Psoas muscle (tissue), 8 donors: ENCODE results near the gene NR1I3. TPM values are rescaled to one million over a fixed set of nuclear protein-coding genes. Genes with fewer than 3 reads are reported as not detected.

ENCODE experiments used
- ATAC-seq, 4 donors: fragments of 200-7000 bp; cut with Tn5 transposase; one replicate each; pipeline ENCODE4 v1.9.1; 2020; ENCODE audit warnings: moderate library complexity in 3 of 4, mild to moderate bottlenecking in 2 of 4
- DNase-seq, 2 donors: peaks; one replicate each; pipeline ENCODE4 v3.0.0-alpha.2; 2020
- H3K27ac ChIP-seq: fragments of 200-600 bp; one replicate; pipeline ENCODE4 v1.8.0; 2022
- H3K27me3 ChIP-seq, 3 donors: fragments of 200-600 bp in 1 of 3; one replicate each; pipeline versions ENCODE4 v1.6.1 to v1.8.0; 2013 to 2022; ENCODE audit warnings: low read length in 2 of 3, mild to moderate bottlenecking in 2 of 3, moderate library complexity in 1 of 3; ENCODE audit not compliant: insufficient read depth in 3 of 3
- H3K36me3 ChIP-seq, 2 donors: fragments of 200-600 bp in 1 of 2; one replicate each; pipeline versions ENCODE4 v1.6.1 to v1.8.0; 2013 to 2022; ENCODE audit warnings: low read depth in 1 of 2, mild to moderate bottlenecking in 1 of 2, moderate library complexity in 1 of 2; ENCODE audit not compliant: insufficient read depth in 1 of 2
- H3K4me1 ChIP-seq: fragments of 200-600 bp; one replicate; pipeline ENCODE4 v1.8.0; 2022
- H3K4me3 ChIP-seq: fragments of 200-600 bp; one replicate; pipeline ENCODE4 v1.8.0; 2022; ENCODE audit warnings: mild to moderate bottlenecking
- H3K9me3 ChIP-seq: fragments of 200-600 bp; one replicate; pipeline ENCODE4 v1.8.0; 2022
- CTCF ChIP-seq: fragments of 200-600 bp; IDR thresholded peaks from one replicate; pipeline ENCODE4 v1.8.0; 2022; ENCODE audit warnings: antibody characterized with exemption
- WGBS, 3 donors: extraction: QIAGEN DNeasy Blood & Tissue Kit; methylation state at CpG; one replicate each; pipeline versions ENCODE4 v1.1.6 to v1.1.7; 2013; 5-methylcytosine and 5-hydroxymethylcytosine counted together
- intact Hi-C, 2 donors: fragments of 100-400 bp; cut with DNase I; formaldehyde crosslinking; loops; one replicate each; pipeline versions ENCODE4 v1.11.0 to v1.14.2; 2022
- polyA plus RNA-seq, 3 donors: library from polyadenylated mRNA; stranded (reverse); fragments of 200-250 nt; gene quantifications; one replicate each; pipeline ENCODE4 v1.2.3, GENCODE V29; 2013
- total RNA-seq, 4 donors: library from RNA; stranded (reverse); fragmentation: NEBNext Ultra II Directional in 2 of 4; extraction: Animal tissue kit (Norgen Biotek cat#: 25700) in 2 of 4; gene quantifications; one replicate each; pipeline versions ENCODE4 v1.2.1 to v1.2.4, GENCODE V29; 2021 to 2023
- donor health status: healthy with polysubstance abuse.
- donor health status: DM: no; HTN: no; CAD: no; lungs with moderate emphysema.
- donor health status: Bipolar disorder and iron deficiency.
- donor health status: healthy.
- donor health status: DM: yes; HTN: yes; CAD: no.
- donor health status: DM: no; HTN: no; CAD: no.
- donor health status: DM: no; HTN: no; CAD: no.
- donor health status: DM: yes; HTN: yes; CAD: no.

Gene NR1I3
- total and polyA plus RNA-seq, 7 donors: 0.17 to 0.42 (median 0.25) TPM; not detected in 4

- ATAC-seq: no peak
- no peaks in the 10 kb centered on the region for H3K36me3 ChIP-seq
- DNase-seq: no peak
- H3K27ac ChIP-seq: no peak overlapping the region
- no peaks in the 10 kb centered on the region for H3K4me1 ChIP-seq
- no peaks in the 10 kb centered on the region for H3K9me3 ChIP-seq
- TF ChIP-seq CTCF: no peak
- intact Hi-C loops: no loop called here
- WGBS, 3 donors: 78 to 83% (median 78%) methylated on average over 5 of the region's 5 CpGs
- H3K4me3 ChIP-seq: no peak overlapping the region
- peaks cover 0 to 3% (median 0%) of the 10 kb centered on the region in 3 donors for H3K27me3 ChIP-seq
These were observed 1.8 kb downstream of the NR1I3 start for GRCh38 chr1:161235957-161236775.

GRCh38 chr1:161233102-161233501 is 4.9 kb downstream of the NR1I3 start:
- Histone ChIP-seq H3K36me3 (peaks cover 8 to 28% of the 10 kb centered on the region in 2 donors), H3K27me3 (no peaks in the 10 kb centered on the region), H3K4me1 (no peaks in the 10 kb centered on the region), H3K4me3 (no peak overlapping the region), H3K27ac (no peak overlapping the region), H3K9me3 (no peaks in the 10 kb centered on the region)
- WGBS, 3 donors: 75 to 85% (median 76%) methylated on average over 9 of the region's 9 CpGs
- no peak for DNase-seq
- no peak for TF ChIP-seq CTCF
- ATAC-seq: no peak
- intact Hi-C loops: no loop called here

GRCh38 chr1:161230762-161231161 is 7.2 kb downstream of the NR1I3 start:
- no peak for ATAC-seq
- H3K36me3 ChIP-seq: peaks cover 8 to 32% of the 10 kb centered on the region in 2 donors
- WGBS, 3 donors: 87 to 95% (median 94%) methylated on average over 7 of the region's 7 CpGs
- no peak overlapping the region for H3K27ac ChIP-seq
- H3K4me3 ChIP-seq: no peak overlapping the region
- TF ChIP-seq CTCF: no peak
- intact Hi-C loops: no loop called here
- H3K9me3 ChIP-seq: no peaks in the 10 kb centered on the region
- DNase-seq: no peak
- H3K4me1 ChIP-seq: peaks cover 7% of the 10 kb centered on the region
- no peaks in the 10 kb centered on the region for H3K27me3 ChIP-seq

- 54 to 67% (median 56%) methylated on average over 3 of the region's 3 CpGs for WGBS, 3 donors
These were observed 8.1 kb downstream of the NR1I3 start for GRCh38 chr1:161229896-161230295.

More at GRCh38 chr1:161229896-161230295, 8.1 kb downstream of the NR1I3 start:
- DNase-seq (no peak), ATAC-seq (no peak)
- intact Hi-C loops: loop anchor here (5.0 kb wide), 3 partner anchors 62 to 152 kb away; partner anchors contain the start of gene SDHC (in 1 of the 2)
- Histone ChIP-seq H3K4me3 (no peak overlapping the region), H3K36me3 (peaks cover 8 to 32% of the 10 kb centered on the region in 2 donors), H3K27ac (no peak overlapping the region), H3K4me1 (peaks cover 12% of the 10 kb centered on the region), H3K27me3 (no peaks in the 10 kb centered on the region), H3K9me3 (no peaks in the 10 kb centered on the region)
- TF ChIP-seq CTCF: no peak
